HG03460 (cell line): ENCODE results near the gene IRF7.

Experiments used
- ATAC-seq: cut with Tn5 transposase; IDR thresholded peaks from one replicate; pipeline ENCODE4 v1.9.1; 2021; ENCODE audit not compliant: unreplicated experiment

IRF7 gene

DNA sequence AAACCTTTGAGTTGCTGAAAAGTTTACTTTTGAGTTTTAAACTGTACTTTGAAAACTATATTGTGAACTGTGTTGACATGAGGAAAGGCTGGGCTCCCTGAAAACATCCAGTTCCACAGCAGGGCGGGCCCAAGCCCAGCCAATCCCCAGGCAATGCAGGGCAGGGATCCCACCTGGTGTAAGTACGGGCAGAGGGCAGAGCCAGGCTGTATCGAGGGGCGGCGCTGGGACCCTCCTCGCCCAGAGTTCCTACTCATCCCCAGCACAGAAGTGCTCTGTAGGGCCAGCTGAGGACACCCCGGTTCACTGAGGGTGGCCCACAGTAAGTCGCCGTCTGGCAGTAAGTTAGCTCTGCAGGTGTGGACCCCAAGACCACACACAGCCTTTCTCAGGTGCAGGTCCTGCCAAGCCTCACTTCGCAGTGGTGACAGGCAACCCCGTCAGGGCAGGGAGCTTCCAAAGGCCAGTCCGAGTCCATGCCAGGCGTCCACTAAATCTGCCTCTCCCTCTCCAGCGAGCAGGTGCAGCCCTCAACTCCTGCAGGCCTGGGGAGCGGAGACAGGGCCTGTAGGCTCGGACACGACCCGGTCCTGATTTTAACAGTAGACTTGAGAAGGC is 48.6 kb downstream of the IRF7 start:
- ATAC-seq = no peak

DNA sequence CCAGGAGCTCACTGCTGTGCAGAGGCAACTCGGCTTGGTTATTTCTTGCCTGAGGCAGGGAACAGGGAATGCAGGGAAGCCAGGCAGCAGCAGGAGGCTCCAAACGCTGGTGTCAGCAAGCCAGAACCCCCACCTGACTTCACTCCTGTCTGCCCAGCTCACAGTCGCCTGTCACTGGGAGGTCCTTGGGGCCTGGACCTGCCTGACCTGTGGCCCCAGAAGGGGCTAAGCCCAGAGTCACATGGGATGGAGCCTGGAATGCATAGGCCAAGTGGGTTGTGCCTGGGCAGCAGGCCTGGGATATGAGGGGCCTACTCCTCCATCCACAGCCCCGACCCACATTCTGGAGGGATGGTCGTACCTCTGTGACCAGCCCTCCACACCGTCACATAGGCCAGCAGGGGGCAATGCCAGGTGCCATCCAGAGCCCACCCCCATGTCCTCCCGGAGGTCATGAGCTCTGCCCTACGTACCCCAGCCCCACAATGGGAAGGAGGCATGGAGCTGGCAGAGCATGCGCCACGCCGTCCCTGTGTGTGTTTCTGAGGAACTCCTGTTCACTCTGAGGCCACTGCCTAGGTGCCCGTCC is 49.7 kb downstream of the IRF7 start:
- no peak for ATAC-seq

DNA sequence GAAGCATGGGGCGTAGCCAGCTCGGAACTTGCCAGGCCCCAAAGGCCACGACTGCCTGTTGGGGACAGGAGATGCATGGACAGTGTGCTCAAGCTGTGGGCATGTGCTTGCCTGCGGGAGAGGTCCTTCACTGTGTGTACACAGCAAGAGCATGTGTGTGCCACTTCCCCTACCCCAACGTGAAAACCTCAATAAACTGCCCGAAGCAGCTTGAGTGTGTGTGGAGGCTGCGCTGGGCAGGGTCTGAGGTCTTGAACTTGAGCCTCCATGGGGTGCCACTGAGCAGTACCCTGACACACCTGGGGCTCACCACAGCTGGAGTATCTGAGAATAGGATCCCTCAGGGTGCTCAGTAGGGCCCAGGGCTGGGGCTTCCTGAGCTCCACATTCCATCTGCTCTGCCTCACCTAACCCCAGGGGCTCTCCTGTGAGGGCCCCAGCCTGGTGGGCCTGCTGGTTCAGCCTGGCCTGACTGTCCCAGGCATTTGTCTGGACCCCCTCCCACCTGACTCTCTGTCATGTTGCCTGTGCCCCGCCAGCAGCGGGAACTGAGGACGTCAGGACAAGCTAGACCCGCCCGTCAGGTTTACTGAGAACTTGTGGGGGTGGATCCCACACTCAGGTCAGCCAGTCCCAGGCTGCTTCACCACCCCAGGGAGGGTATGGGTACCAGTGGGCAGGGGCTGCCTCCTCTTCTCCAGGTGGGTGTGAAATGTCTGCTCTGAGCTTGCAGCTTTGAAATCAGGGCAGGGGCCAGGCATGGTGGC is 51.8 kb downstream of the IRF7 start:
- ATAC-seq = no peak

DNA sequence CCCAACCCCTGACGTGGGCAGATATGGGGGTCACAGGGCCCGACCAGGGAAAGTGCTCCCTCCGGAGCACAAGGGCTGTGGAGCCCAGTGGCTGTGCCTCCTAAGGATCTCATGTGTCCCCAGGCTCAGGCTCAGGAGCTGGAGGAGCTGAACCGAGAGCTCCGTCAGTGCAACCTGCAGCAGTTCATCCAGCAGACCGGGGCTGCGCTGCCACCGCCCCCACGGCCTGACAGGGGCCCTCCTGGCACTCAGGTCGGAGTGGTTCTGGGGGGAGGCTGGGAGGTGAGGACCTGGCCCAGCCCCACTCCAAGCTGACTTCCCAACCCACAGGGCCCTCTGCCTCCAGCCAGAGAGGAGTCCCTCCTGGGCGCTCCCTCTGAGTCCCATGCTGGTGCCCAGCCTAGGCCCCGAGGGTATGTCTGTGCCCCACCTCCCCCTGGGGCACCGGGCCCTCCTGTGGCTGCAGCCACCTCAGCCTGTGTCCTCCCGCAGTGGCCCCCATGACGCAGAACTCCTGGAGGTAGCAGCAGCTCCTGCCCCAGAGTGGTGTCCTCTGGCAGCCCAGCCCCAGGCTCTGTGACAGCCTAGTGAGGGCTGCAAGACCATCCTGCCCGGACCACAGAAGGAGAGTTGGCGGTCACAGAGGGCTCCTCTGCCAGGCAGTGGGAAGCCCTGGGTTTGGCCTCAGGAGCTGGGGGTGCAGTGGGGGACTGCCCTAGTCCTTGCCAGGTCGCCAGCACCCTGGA is 52.5 kb downstream of the IRF7 start:
- no peak for ATAC-seq
